ENCODE data around the gene AP3D1. TPM values are rescaled to one million over a fixed set of nuclear protein-coding genes. Genes with fewer than 3 reads are reported as not detected.

AP3D1 gene
- total RNA-seq, 1 experiment from 2014 or later, result 75.5 TPM

DNA sequence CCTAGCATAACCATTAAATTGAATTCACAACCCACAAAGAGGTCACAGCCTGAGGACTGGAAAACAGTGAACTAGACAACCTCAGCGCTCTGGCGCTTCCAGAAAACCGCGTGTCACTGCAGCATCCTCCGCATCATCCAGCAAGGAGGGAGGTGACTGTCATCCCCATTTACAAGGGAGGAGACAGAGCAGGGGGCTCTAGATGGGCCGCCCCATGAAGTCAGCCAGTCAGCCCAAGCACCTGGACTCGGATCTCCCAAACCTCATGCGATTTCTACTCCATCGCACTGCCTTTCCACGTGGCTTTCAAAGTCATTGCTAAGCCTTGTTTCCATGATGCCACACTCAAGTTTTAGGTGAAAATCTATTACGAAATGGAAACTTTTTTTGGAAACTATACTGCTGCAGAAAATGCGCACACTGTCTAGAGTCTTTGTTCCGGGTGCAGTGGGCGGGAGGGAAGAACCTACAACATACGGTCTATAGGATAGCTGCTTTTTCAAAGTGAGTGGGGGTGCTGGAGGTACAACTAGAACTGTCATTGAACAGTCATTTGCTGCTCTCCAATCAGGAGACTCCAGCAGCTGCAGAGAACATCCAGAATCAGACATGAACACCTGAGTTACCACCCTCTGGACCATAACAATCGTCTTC is 2.8 kb downstream of the AP3D1 start:
- CTCF ChIA-PET, result no interaction called here
- H3K4me3 ChIP-seq, result no peak overlapping the region
- H2AFZ ChIP-seq, result no peak overlapping the region
- H3K79me2 ChIP-seq (ENCODE audit: low read depth), result peaks cover 75% of the 10 kb centered on the region
- no peak overlapping the region for H3K4me2 ChIP-seq
- H3K4me1 ChIP-seq (replicated peaks; ENCODE audit: insufficient read depth), result peaks cover 25% of the 10 kb centered on the region
- H3K27ac ChIP-seq, result no peak overlapping the region
- no peaks in the 10 kb centered on the region for H3K9me2 ChIP-seq (ENCODE audit: insufficient read depth)
- TF ChIP-seq EZH2 (IDR thresholded peaks at IDR 0.05; ENCODE audit: low read depth), result no peak
- no peak for TF ChIP-seq CTCF (conservative IDR thresholded peaks at IDR 0.05)
- peaks cover 60% of the 10 kb centered on the region for H4K20me1 ChIP-seq (ENCODE audit: insufficient read depth)
- no peaks in the 10 kb centered on the region for H3K27me3 ChIP-seq (ENCODE audit: insufficient read depth, low read depth)
- no TSS peak for BruUV-seq (replicated peaks)
- H3K9me3 ChIP-seq (ENCODE audit: insufficient read depth, low read depth), result no peaks in the 10 kb centered on the region
- intact Hi-C loops (cut with micrococcal nuclease; ENCODE audit: unreplicated experiment), result no loop called here
- POLR2A ChIA-PET (ENCODE audit: unreplicated experiment), result no interaction called here
- no peaks in the 10 kb centered on the region for H3K36me3 ChIP-seq (ENCODE audit: low read depth)
- H3F3A ChIP-seq (ENCODE audit: insufficient read depth, low read depth), result peaks cover 5% of the 10 kb centered on the region; the same call in 1 of the 2 replicates
- no peak for DNase-seq

DNA sequence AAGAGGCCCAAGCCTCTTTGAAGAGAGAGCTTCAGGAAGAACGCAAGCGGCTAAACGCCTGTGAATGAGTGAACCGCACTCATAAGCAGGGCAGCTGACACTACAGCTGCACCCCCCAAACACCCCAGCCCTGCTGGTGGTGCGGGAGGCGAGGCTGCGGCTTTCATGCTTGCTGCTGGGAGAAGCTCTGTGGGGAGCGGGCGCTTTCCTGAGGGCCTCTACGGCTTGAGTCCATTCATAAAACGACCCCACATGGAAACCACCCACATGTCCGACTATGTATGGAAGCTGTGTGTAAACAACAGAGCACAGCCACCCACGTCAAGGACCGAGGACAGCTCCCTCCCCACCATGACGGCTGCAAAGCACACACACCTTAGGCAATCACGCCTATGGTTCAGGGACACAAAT is 5.5 kb downstream of the AP3D1 start:
- H3K27me3 ChIP-seq (ENCODE audit: insufficient read depth, low read depth), result no peaks in the 10 kb centered on the region
- BruUV-seq (replicated peaks), result no TSS peak
- no peaks in the 10 kb centered on the region for H3K9me2 ChIP-seq (ENCODE audit: insufficient read depth)
- ChIA-PET POLR2A (ENCODE audit: unreplicated experiment) (no interaction called here), CTCF (interaction anchor here (0.7 kb wide), 1 partner anchor 31 kb away, joined by 3 read pairs; no protein-coding TSS in a partner anchor)
- no peaks in the 10 kb centered on the region for H3F3A ChIP-seq (ENCODE audit: insufficient read depth, low read depth)
- no peaks in the 10 kb centered on the region for H3K9me3 ChIP-seq (ENCODE audit: insufficient read depth, low read depth)
- H2AFZ ChIP-seq, result no peak overlapping the region
- DNase-seq, result no peak
- peaks cover 9% of the 10 kb centered on the region for H3K4me1 ChIP-seq (replicated peaks; ENCODE audit: insufficient read depth)
- peaks cover 83% of the 10 kb centered on the region for H4K20me1 ChIP-seq (ENCODE audit: insufficient read depth)
- H3K36me3 ChIP-seq (ENCODE audit: low read depth), result no peaks in the 10 kb centered on the region
- H3K4me2 ChIP-seq, result no peak overlapping the region
- no peak for TF ChIP-seq EZH2 (IDR thresholded peaks at IDR 0.05; ENCODE audit: low read depth)
- TF ChIP-seq CTCF (conservative IDR thresholded peaks at IDR 0.05), result no peak
- intact Hi-C loops (cut with micrococcal nuclease; ENCODE audit: unreplicated experiment), result no loop called here
- H3K27ac ChIP-seq, result no peak overlapping the region
- H3K79me2 ChIP-seq (ENCODE audit: low read depth), result peaks cover 96% of the 10 kb centered on the region
- no peak overlapping the region for H3K4me3 ChIP-seq

DNA sequence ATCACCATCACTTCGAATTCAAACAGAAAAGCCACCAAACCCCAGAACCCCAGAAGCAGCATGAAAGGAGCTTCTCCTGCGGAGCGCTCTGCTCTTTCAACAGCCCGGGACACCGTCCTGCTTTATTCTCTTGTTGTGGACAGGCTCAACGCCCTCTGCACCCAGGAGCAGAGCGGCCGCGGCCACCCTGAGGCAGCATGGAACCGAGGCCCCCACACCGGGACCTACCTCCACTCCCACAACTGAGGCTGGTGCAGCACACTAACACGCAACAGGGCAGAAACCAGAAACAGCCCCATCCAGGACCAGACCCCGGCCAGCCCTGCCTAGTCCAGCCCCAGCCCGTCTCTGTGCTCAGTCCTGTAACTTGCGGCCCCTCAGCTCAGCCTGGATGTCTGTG is 7.2 kb downstream of the AP3D1 start:
- H3K27me3 ChIP-seq (ENCODE audit: insufficient read depth, low read depth), result no peaks in the 10 kb centered on the region
- CTCF ChIA-PET, result no interaction called here
- DNase-seq, result no peak
- no peaks in the 10 kb centered on the region for H3K9me3 ChIP-seq (ENCODE audit: insufficient read depth, low read depth)
- no peaks in the 10 kb centered on the region for H3K36me3 ChIP-seq (ENCODE audit: low read depth)
- BruUV-seq (replicated peaks), result no TSS peak
- H3K4me1 ChIP-seq (replicated peaks; ENCODE audit: insufficient read depth), result no peaks in the 10 kb centered on the region
- H4K20me1 ChIP-seq (ENCODE audit: insufficient read depth), result peaks cover 89% of the 10 kb centered on the region
- intact Hi-C loops (cut with micrococcal nuclease; ENCODE audit: unreplicated experiment), result no loop called here
- peaks cover 89% of the 10 kb centered on the region for H3K79me2 ChIP-seq (ENCODE audit: low read depth)
- no peaks in the 10 kb centered on the region for H3F3A ChIP-seq (ENCODE audit: insufficient read depth, low read depth)
- no peak overlapping the region for H2AFZ ChIP-seq
- POLR2A ChIA-PET (ENCODE audit: unreplicated experiment), result no interaction called here
- no peak for TF ChIP-seq EZH2 (IDR thresholded peaks at IDR 0.05; ENCODE audit: low read depth)
- no peak for TF ChIP-seq CTCF (conservative IDR thresholded peaks at IDR 0.05)
- no peaks in the 10 kb centered on the region for H3K9me2 ChIP-seq (ENCODE audit: insufficient read depth)
- H3K4me3 ChIP-seq, result no peak overlapping the region
- no peak overlapping the region for H3K27ac ChIP-seq
- no peak overlapping the region for H3K4me2 ChIP-seq

All from PC-9 (cell line).